Skeletal muscle satellite cell (primary cell): ENCODE measurements around the gene ATG2A.

Experiments used
- H3K27me3 ChIP-seq: 2 replicates; pipeline ENCODE4 v1.7.0; 2013; ENCODE audit warnings: low read length; ENCODE audit not compliant: control insufficient read depth, insufficient read depth
- H3K36me3 ChIP-seq: 2 replicates; pipeline ENCODE4 v1.7.0; 2013; ENCODE audit warnings: mild to moderate bottlenecking, control low read depth, low read length; ENCODE audit not compliant: insufficient read depth
- H3K4me1 ChIP-seq: 2 replicates; pipeline ENCODE4 v1.7.0; 2013; ENCODE audit warnings: low read length; ENCODE audit not compliant: control insufficient read depth, insufficient read depth
- H3K4me2 ChIP-seq: 2 replicates; pipeline ENCODE4 v1.7.0; 2013; ENCODE audit warnings: mild to moderate bottlenecking, low read length
- H3K4me3 ChIP-seq: 2 replicates; pipeline ENCODE4 v1.7.0; 2013; ENCODE audit warnings: low read length
- H3K9ac ChIP-seq: 2 replicates; pipeline ENCODE4 v1.7.0; 2013; ENCODE audit warnings: mild to moderate bottlenecking, low read depth, low read length, moderate library complexity
- H3K9me3 ChIP-seq: replicated peaks from 2 replicates; pipeline ENCODE4 v1.7.0; 2013; ENCODE audit warnings: mild to moderate bottlenecking, control low read depth, low read length

Gene ATG2A

DNA sequence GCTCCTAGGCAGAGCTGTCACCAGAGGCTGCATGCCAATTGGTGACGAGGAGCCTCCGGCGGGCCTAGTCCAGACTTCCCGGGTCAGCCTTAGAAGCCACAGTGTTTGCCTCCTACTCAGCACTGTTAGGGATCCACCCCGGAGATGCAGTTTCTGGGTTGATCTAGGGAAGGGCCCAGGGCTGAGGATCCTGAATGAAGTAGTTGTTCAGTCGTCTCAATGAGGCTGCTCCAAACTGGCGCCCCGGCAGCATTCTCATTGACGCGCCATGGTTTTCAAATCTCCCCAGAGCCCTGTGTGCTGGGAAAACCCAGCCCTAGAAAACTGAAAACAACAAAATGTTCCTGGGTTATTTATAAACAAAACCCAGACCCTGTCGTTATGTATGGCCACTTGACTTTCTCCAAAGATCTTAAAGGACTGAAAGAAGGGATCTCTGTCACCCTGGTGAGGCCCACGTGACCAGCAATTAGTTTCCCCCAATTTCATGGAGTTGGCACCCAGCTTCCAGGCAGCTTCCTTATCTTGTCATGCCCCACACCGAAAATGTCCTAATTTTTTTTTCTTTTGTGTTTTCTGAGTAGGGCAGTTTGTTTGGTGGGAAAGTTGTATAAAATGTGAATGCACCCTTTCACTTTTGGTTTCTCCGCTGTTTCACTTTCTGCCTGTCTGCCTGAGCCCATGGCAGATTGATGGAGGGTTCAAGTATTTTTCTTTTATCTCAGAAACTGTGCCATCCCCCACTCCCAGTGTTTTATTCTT is 36.6 kb downstream of the ATG2A start:
- H3K4me1 ChIP-seq: peaks cover 26% of the 10 kb centered on the region
- no peaks in the 10 kb centered on the region for H3K27me3 ChIP-seq
- H3K4me2 ChIP-seq: no peak overlapping the region
- no peaks in the 10 kb centered on the region for H3K36me3 ChIP-seq
- H3K9me3 ChIP-seq: no peaks in the 10 kb centered on the region
- no peak overlapping the region for H3K4me3 ChIP-seq
- H3K9ac ChIP-seq: no peak overlapping the region

GRCh38 chr11:64879244-64879900 is 37.6 kb downstream of the ATG2A start:
- peak overlapping the region; percentile 96 for H3K4me2 ChIP-seq
- peaks cover 33% of the 10 kb centered on the region for H3K4me1 ChIP-seq
- no peaks in the 10 kb centered on the region for H3K27me3 ChIP-seq
- H3K4me3 ChIP-seq: peak overlapping the region; percentile 83
- peak overlapping the region; percentile 88 for H3K9ac ChIP-seq
- no peaks in the 10 kb centered on the region for H3K36me3 ChIP-seq
- no peaks in the 10 kb centered on the region for H3K9me3 ChIP-seq

DNA sequence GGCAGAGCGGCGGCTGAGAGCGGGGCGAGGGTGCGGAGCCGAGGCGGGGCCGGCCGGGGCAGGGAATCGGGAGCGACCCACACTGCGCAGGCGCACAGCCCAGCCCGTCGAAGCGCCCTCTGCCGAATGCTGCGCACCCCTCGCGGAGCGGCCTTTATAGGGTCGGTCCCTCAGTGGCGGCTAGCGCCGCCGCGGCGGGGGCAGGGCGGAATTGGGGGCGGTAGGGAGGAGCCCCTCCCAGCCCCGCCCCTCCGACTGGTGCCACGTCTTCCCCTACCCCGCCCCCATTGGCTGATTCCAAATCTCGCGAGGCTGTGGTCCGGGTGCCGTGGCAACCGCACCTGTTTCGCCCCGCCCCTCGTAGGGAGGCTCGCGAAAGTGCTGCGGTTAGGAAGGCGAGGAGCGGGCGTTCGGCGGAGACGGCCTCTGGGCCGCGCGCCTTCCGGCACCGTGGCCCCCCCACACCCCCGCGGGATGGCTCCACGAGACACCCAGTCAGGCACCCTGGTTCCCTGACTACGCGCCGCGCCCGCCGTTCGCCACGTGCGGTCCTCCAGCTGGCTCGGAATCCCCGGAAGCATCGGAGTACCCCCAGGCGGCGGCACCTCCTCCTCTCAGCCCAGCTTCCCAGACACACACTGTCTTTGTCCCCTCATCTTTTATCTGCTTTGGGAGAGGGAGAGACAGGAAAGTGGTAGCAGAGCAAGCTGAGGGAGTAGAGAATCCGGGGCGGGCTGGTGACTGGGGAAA is 38.3 kb downstream of the ATG2A start, which contains the start of gene EHD1:
TSS of gene EHD1 (minus strand) at position 128 of the 750 bp plus-strand sequence. CDS start 157 bp downstream, outside the sequence.
- H3K9ac ChIP-seq: peak within 1 kb of the TSS; percentile 96
- H3K4me1 ChIP-seq: peaks cover 35% of the 10 kb centered on the region
- no peaks in the 10 kb centered on the region for H3K27me3 ChIP-seq
- peak within 1 kb of the TSS; percentile 96 for H3K4me2 ChIP-seq
- H3K9me3 ChIP-seq: no peaks in the 10 kb centered on the region
- H3K36me3 ChIP-seq: no peaks in the 10 kb centered on the region
- H3K4me3 ChIP-seq: peak within 1 kb of the TSS; percentile 100

DNA sequence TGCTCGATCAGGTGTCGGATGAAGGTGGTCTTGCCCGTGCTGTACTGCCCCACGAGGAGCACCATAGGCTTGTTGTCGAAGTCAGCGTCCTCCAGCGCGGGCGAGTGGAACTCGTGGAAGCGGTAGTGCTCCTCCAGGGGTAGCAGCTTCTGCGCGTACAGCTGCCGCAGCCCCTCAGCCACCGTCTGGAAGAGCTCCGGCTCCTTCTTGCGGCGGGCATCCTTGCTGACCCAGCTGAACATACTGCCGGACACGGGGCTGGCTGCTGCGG is 38.9 kb downstream of the ATG2A start:
- H3K9me3 ChIP-seq: no peaks in the 10 kb centered on the region
- H3K27me3 ChIP-seq: no peaks in the 10 kb centered on the region
- peak overlapping the region; percentile 96 for H3K9ac ChIP-seq
- peaks cover 35% of the 10 kb centered on the region for H3K4me1 ChIP-seq
- H3K4me2 ChIP-seq: peak overlapping the region; percentile 94
- peaks cover 4% of the 10 kb centered on the region for H3K36me3 ChIP-seq
- peak overlapping the region; percentile 100 for H3K4me3 ChIP-seq

DNA sequence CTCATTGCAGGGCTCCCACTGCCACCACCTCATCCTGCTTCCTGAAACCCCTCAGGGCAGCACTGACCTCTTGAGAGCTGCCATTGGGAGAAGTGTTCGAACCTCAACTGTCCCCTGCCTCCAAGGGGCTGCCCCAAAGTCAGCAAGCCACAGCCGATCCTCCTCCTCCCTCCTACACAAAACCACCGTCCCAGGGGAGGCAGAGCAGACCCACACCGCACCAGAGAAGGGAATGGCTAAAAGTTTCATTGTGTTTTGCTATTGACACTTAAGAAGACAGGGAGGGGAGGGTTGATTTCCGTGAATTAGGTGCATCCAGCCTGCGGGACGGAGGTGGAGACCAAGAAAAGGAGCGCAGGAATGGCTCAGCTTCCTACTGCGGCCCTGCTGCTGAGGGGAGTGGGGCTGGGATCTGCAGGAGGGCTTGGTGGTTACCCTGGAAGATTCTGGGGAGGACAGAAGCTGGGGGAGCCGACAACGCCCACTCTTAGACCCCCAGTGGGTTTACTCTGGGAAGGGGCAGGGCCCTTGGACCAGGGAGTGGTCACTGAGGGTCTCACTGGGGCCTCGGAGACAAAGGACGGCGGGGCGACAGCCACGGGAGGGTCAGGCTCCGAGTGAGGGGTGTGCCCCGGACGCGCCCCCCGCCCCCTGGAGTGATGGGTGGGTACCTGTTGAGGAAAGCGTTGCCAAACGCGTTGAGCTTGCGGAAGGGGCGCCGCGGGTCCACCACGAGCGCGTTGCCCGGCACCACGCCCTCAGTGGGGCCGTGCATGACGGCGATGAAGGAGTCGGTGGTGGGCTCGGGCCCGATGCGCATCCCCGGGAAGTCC is 39.4 kb downstream of the ATG2A start:
- peaks cover 9% of the 10 kb centered on the region for H3K36me3 ChIP-seq
- no peaks in the 10 kb centered on the region for H3K9me3 ChIP-seq
- peaks cover 35% of the 10 kb centered on the region for H3K4me1 ChIP-seq
- H3K9ac ChIP-seq: peak overlapping the region; percentile 96
- no peaks in the 10 kb centered on the region for H3K27me3 ChIP-seq
- H3K4me2 ChIP-seq: peak overlapping the region; percentile 94
- peak overlapping the region; percentile 100 for H3K4me3 ChIP-seq

- Histone ChIP-seq H3K4me2 (peak overlapping the region; percentile 94), H3K36me3 (peaks cover 14% of the 10 kb centered on the region), H3K27me3 (no peaks in the 10 kb centered on the region), H3K9me3 (no peaks in the 10 kb centered on the region), H3K4me3 (peak overlapping the region; percentile 100), H3K9ac (peak overlapping the region; percentile 96), H3K4me1 (peaks cover 35% of the 10 kb centered on the region)
Measured at GRCh38 chr11:64876835-64877341, 40.1 kb downstream of the ATG2A start.

DNA sequence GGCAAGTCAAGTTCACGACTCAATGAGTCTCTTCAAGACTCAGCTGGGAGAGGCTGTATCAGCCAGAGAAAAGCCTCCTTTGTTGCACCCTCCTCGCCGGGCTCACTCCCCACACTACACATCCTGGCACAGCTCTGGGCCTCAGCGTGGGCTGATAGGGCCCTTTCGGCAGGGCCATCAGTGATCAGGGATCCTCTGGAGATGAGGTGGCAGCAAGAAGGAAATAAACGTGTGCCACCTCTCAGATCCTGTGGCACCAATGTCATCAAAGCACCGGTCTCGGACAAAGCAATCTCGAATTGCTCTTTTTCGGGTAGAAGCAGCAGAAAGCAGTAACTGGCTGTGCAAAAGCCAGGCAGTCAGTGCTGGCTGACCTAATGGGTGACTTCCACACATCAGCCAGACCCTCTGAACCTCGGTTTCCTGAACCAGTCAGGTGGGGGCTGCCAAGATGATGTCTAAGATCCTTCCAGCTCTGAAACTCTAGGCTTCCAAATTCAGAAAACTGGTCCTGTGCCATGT is 40.7 kb downstream of the ATG2A start:
- peak overlapping the region; percentile 94 for H3K4me2 ChIP-seq
- H3K4me1 ChIP-seq: peaks cover 41% of the 10 kb centered on the region
- H3K9me3 ChIP-seq: no peaks in the 10 kb centered on the region
- H3K36me3 ChIP-seq: peaks cover 20% of the 10 kb centered on the region
- peak overlapping the region; percentile 96 for H3K9ac ChIP-seq
- peak overlapping the region; percentile 100 for H3K4me3 ChIP-seq
- no peaks in the 10 kb centered on the region for H3K27me3 ChIP-seq

DNA sequence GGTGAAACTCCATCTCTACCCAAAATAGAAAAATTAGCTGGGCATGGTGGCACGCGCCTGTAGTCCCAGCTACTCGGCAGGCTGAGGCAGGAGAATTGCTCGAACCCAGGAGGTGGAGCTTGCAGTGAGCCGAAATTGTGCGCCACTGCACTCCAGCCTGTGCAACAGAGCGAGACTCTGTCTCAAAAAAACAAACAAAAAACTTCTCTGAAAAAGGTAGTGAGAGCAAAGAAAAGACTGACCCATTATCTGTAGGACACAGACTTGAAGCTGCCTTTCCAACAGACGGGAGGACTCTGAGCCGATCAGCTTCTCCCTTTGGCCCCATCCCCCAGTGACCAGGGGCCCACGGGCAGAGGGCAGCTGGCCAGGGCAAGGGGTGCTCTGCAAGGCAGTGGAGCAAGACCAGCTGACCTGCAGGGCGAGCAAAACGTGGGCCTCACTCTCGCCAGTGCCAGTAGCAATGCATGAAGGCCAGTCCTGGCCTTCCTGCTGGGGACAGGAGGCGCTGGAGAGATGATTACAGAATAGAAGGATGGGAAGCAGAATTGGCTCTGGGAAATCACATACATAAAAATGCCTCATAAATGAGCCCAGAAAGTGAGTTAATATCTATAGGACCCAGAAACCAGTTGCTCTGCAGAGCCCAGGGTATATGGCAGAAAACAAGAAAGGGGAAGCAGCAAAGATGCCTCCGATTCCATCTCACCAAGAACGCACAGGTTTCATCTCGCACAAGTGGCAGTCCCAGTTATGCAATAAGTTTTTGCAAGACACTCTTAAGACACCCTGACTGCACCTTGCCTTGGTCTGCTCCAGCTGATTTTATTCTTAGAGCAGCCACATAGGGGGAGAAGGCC is 41.4 kb downstream of the ATG2A start:
- no peaks in the 10 kb centered on the region for H3K27me3 ChIP-seq
- peak overlapping the region; percentile 96 for H3K9ac ChIP-seq
- peaks cover 48% of the 10 kb centered on the region for H3K4me1 ChIP-seq
- H3K9me3 ChIP-seq: no peaks in the 10 kb centered on the region
- peak overlapping the region; percentile 100 for H3K4me3 ChIP-seq
- peaks cover 27% of the 10 kb centered on the region for H3K36me3 ChIP-seq
- H3K4me2 ChIP-seq: peak overlapping the region; percentile 94

DNA sequence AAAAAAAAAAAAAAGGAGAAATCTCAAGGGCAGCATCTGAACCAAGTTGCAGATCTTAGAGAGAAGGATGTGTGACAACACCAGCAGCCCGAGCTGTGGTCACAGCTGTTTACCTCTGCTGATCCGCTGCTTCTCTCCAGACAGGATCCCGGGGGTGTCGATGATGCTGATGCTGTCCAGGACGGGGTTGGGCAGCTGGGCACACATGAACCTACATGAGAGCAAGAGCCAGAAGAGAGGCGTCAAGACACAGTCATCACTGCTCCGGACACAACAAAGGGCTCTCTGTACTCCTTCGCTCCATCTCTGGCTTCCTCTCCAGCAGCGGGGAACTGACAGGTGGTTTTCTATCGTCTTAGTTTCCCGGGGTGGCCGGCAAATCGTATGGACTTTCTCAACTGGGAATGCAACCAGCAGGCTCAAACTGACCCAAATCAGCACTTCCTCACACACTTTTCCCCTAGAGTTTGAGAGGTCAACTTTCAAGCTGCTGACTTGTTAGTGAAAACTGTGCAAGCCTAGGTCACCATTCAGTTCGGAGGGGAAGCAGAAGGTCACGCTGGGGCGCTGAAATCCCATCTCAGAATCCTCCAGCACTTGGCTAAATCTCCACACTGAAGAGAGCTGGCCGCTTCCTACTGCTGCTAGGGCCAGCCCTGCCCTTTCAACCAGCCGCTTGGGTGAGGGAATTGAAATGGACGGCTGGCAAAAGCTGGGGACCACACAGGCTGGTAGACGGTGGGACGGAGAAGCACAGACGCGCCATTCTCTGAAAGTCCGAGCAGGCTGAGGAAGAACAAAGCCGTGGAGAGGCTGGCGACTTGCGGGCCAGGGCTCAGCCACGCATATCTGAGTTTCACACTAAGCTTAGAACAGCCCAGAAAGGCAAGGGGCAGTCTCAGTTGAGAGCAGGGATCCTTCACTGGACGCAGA is 42.4 kb downstream of the ATG2A start:
- Histone ChIP-seq H3K4me1 (peaks cover 59% of the 10 kb centered on the region), H3K27me3 (no peaks in the 10 kb centered on the region), H3K9ac (peak overlapping the region; percentile 19), H3K4me2 (peak overlapping the region; percentile 94), H3K4me3 (peak overlapping the region; percentile 100), H3K36me3 (peaks cover 34% of the 10 kb centered on the region), H3K9me3 (no peaks in the 10 kb centered on the region)
